MM.1S (cell line): ENCODE results near the gene PGPEP1.

Source experiments
- EZH2 ChIP-seq: fragments of 300-600 bp; sonication (generic); optimal IDR thresholded peaks from 2 replicates; pipeline ENCODE3; 2017; ENCODE audit warnings: low read depth, mild to moderate bottlenecking, antibody characterized with exemption, low read length, mixed read lengths
- EZH2phosphoT487 ChIP-seq: fragments of 300-600 bp; sonication (generic); IDR thresholded peaks from 2 replicates; pipeline ENCODE4 v1.6.1; 2018; ENCODE audit warnings: antibody characterized with exemption, low read length
- TF ChIP-seq, protein P1 (sequence below): fragments of 300-600 bp; sonication (generic); IDR thresholded peaks from 2 replicates; pipeline ENCODE4 v1.5.1; 2016; ENCODE audit warnings: antibody characterized with exemption, low read length, mixed read lengths

DNA sequence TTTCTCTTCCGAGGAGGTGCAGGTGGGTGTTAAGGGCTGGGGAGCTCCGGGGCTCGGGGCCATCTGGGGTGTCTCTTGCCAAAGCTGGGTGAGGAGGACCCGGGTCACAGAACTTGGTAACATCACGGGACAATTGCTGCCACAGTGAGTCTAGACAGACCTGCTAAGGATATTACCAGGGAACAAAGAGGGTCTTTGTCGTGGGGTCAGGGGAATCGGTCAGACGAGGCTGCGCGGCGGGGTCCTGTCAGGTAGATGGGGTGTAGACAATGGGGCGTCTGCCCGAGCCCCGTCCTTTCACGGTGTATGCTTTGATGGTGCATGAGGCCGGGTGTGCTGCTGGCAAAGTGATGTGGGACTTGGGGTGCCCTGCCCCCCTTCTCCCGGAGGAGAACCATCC is 7.8 kb downstream of the PGPEP1 start:
- TF ChIP-seq EZH2 (no peak), EZH2phosphoT487 (no peak)
- TF ChIP-seq, protein P1, sequence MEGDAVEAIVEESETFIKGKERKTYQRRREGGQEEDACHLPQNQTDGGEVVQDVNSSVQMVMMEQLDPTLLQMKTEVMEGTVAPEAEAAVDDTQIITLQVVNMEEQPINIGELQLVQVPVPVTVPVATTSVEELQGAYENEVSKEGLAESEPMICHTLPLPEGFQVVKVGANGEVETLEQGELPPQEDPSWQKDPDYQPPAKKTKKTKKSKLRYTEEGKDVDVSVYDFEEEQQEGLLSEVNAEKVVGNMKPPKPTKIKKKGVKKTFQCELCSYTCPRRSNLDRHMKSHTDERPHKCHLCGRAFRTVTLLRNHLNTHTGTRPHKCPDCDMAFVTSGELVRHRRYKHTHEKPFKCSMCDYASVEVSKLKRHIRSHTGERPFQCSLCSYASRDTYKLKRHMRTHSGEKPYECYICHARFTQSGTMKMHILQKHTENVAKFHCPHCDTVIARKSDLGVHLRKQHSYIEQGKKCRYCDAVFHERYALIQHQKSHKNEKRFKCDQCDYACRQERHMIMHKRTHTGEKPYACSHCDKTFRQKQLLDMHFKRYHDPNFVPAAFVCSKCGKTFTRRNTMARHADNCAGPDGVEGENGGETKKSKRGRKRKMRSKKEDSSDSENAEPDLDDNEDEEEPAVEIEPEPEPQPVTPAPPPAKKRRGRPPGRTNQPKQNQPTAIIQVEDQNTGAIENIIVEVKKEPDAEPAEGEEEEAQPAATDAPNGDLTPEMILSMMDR: no peak
